Measurements from ENCODE around the gene TPST1. TPM values are rescaled to one million over a fixed set of nuclear protein-coding genes. Genes with fewer than 3 reads are reported as not detected.

TPST1 gene
- total RNA-seq, 1 experiment from 2014 or later: 62.3 TPM

GRCh38 chr7:66261941-66262340, 56.8 kb downstream of the TPST1 start:
- no peak for DNase-seq (ENCODE audit: low read depth, low spot score)
- in situ Hi-C loops (cut with HindIII; ENCODE audit: low pct_unique_long_range_greater_than_20kb, low sequenced_read_pairs): no loop called here

GRCh38 chr7:66263936-66264335, 58.8 kb downstream of the TPST1 start:
- in situ Hi-C loops (cut with HindIII; ENCODE audit: low pct_unique_long_range_greater_than_20kb, low sequenced_read_pairs): no loop called here
- no peak for DNase-seq (ENCODE audit: low read depth, low spot score)

GRCh38 chr7:66265566-66265965, 60.4 kb downstream of the TPST1 start:
- in situ Hi-C loops (cut with HindIII; ENCODE audit: low pct_unique_long_range_greater_than_20kb, low sequenced_read_pairs): no loop called here
- peak; percentile 49 for DNase-seq (ENCODE audit: low read depth, low spot score)

- in situ Hi-C loops (cut with HindIII; ENCODE audit: low pct_unique_long_range_greater_than_20kb, low sequenced_read_pairs): no loop called here
- DNase-seq (ENCODE audit: low read depth, low spot score): no peak
These were observed 62.1 kb downstream of the TPST1 start for GRCh38 chr7:66267249-66267648.

GRCh38 chr7:66269978-66270377, 64.8 kb downstream of the TPST1 start:
- in situ Hi-C loops (cut with HindIII; ENCODE audit: low pct_unique_long_range_greater_than_20kb, low sequenced_read_pairs): no loop called here
- no peak for DNase-seq (ENCODE audit: low read depth, low spot score)

GRCh38 chr7:66272321-66272720, 67.2 kb downstream of the TPST1 start:
- no peak for DNase-seq (ENCODE audit: low read depth, low spot score)
- in situ Hi-C loops (cut with HindIII; ENCODE audit: low pct_unique_long_range_greater_than_20kb, low sequenced_read_pairs): no loop called here

- DNase-seq (ENCODE audit: low read depth, low spot score): no peak
- in situ Hi-C loops (cut with HindIII; ENCODE audit: low pct_unique_long_range_greater_than_20kb, low sequenced_read_pairs): no loop called here
These were observed 71.2 kb downstream of the TPST1 start for GRCh38 chr7:66276363-66276762.

GRCh38 chr7:66277492-66277891, 72.4 kb downstream of the TPST1 start:
- DNase-seq (ENCODE audit: low read depth, low spot score): no peak
- in situ Hi-C loops (cut with HindIII; ENCODE audit: low pct_unique_long_range_greater_than_20kb, low sequenced_read_pairs): no loop called here

- DNase-seq (ENCODE audit: low read depth, low spot score): no peak
- in situ Hi-C loops (cut with HindIII; ENCODE audit: low pct_unique_long_range_greater_than_20kb, low sequenced_read_pairs): no loop called here
These were observed 74.8 kb downstream of the TPST1 start for GRCh38 chr7:66279912-66280311.

GRCh38 chr7:66281678-66282590, 76.8 kb downstream of the TPST1 start:
- in situ Hi-C loops (cut with HindIII; ENCODE audit: low pct_unique_long_range_greater_than_20kb, low sequenced_read_pairs): no loop called here
- DNase-seq (ENCODE audit: low read depth, low spot score): peak; percentile 76

GRCh38 chr7:66282591-66282935, 77.4 kb downstream of the TPST1 start:
- in situ Hi-C loops (cut with HindIII; ENCODE audit: low pct_unique_long_range_greater_than_20kb, low sequenced_read_pairs): no loop called here

GRCh38 chr7:66283003-66283920, 78.1 kb downstream of the TPST1 start:
- in situ Hi-C loops (cut with HindIII; ENCODE audit: low pct_unique_long_range_greater_than_20kb, low sequenced_read_pairs): no loop called here
- peak; percentile 48 for DNase-seq (ENCODE audit: low read depth, low spot score)

More at GRCh38 chr7:66282591-66282935, 77.4 kb downstream of the TPST1 start:
- no peak for DNase-seq (ENCODE audit: low read depth, low spot score)

GRCh38 chr7:66296001-66296521, 90.9 kb downstream of the TPST1 start:
- peak; percentile 34 for DNase-seq (ENCODE audit: low read depth, low spot score)

GRCh38 chr7:66296557-66296956, 91.4 kb downstream of the TPST1 start:
- DNase-seq (ENCODE audit: low read depth, low spot score): no peak
- in situ Hi-C loops (cut with HindIII; ENCODE audit: low pct_unique_long_range_greater_than_20kb, low sequenced_read_pairs): no loop called here

More at GRCh38 chr7:66296001-66296521, 90.9 kb downstream of the TPST1 start:
- in situ Hi-C loops (cut with HindIII; ENCODE audit: low pct_unique_long_range_greater_than_20kb, low sequenced_read_pairs): no loop called here

GRCh38 chr7:66297579-66297978, 92.4 kb downstream of the TPST1 start:
- in situ Hi-C loops (cut with HindIII; ENCODE audit: low pct_unique_long_range_greater_than_20kb, low sequenced_read_pairs): no loop called here
- DNase-seq (ENCODE audit: low read depth, low spot score): no peak

- no peak for DNase-seq (ENCODE audit: low read depth, low spot score)
- in situ Hi-C loops (cut with HindIII; ENCODE audit: low pct_unique_long_range_greater_than_20kb, low sequenced_read_pairs): no loop called here
These were observed 96.1 kb downstream of the TPST1 start for GRCh38 chr7:66301249-66301648.

- in situ Hi-C loops (cut with HindIII; ENCODE audit: low pct_unique_long_range_greater_than_20kb, low sequenced_read_pairs): no loop called here
- no peak for DNase-seq (ENCODE audit: low read depth, low spot score)
These were observed 96.6 kb downstream of the TPST1 start for GRCh38 chr7:66301737-66302136.

GRCh38 chr7:66303454-66304155, 98.5 kb downstream of the TPST1 start:
- no peak for DNase-seq (ENCODE audit: low read depth, low spot score)

More at GRCh38 chr7:66303454-66304155, 98.5 kb downstream of the TPST1 start:
- in situ Hi-C loops (cut with HindIII; ENCODE audit: low pct_unique_long_range_greater_than_20kb, low sequenced_read_pairs): no loop called here
